ENCODE data around the gene CYP2W1.
"Not testable (repeated sequence)": the region's sequence is repeated elsewhere in the genome, so short reads cannot be mapped to it uniquely, and the experiment has no call there.

Gene CYP2W1, protein sequence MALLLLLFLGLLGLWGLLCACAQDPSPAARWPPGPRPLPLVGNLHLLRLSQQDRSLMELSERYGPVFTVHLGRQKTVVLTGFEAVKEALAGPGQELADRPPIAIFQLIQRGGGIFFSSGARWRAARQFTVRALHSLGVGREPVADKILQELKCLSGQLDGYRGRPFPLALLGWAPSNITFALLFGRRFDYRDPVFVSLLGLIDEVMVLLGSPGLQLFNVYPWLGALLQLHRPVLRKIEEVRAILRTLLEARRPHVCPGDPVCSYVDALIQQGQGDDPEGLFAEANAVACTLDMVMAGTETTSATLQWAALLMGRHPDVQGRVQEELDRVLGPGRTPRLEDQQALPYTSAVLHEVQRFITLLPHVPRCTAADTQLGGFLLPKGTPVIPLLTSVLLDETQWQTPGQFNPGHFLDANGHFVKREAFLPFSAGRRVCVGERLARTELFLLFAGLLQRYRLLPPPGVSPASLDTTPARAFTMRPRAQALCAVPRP

DNA sequence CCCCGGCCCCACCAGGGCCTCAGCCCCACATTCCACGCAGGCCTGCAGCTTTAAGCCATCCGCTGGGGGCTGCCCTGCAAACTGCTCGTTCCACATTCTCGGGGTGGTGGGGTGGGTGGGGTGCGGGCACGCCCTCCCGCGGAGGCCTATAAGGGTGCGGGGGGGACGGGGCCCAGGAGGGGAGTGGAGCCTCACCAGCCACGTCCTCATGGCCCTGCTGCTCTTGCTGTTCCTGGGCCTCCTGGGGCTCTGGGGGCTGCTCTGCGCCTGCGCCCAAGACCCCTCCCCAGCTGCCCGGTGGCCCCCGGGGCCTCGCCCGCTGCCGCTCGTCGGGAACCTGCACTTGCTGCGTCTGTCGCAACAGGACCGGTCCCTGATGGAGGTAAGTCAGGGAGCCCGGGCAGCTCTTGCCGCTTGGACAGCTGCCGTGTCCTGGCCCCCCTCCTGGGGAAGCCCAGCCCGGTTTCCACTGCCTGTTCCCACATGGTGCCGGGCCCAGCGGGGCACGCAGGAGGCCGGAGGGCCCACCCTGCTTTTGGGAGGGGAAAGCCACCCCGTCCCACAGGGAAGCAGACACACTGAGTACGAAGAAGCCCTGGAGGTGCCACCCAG lies at the start of gene CYP2W1:
CYP2W1 (plus strand) TSS at position 178 of the 612 bp plus-strand sequence; CDS start at position 209, 31 bp downstream.
- no peak for DNase-seq (ENCODE audit: low spot score)

DNA sequence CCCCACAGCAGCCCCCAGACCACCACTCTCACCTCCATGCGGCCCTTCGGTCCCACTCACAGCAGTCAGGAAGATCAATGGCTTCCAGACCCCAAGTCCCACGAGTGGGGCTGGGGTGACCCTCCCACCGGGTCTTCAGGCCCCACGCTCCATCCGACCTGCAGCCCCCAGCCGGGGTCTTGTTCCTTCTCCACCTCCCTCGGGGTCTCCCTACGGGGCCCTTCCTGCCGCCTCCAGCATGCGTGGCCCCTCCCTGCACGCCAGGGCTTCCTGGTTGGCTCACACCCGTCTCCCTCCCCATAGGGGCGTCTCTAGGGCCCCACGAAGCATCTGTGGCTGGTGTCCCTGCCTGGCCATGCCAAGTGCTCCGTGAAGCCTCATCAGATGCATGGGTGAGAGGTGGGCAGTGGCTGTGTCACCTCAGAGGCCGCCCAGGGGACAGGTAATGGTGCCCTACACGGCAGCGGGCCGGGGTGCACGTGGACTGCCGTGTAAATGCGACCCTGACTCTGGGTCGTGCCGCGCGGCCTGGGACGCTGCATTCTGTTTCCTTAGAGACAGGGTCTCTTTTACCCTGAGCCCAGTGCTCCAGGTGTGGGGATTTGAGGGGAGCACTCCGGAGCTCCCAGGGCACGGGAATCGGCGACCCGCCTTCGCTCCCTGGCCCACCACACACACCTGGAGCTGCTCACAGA lies 48.4 kb upstream of the CYP2W1 start:
- no peak for DNase-seq (ENCODE audit: low spot score)

DNA sequence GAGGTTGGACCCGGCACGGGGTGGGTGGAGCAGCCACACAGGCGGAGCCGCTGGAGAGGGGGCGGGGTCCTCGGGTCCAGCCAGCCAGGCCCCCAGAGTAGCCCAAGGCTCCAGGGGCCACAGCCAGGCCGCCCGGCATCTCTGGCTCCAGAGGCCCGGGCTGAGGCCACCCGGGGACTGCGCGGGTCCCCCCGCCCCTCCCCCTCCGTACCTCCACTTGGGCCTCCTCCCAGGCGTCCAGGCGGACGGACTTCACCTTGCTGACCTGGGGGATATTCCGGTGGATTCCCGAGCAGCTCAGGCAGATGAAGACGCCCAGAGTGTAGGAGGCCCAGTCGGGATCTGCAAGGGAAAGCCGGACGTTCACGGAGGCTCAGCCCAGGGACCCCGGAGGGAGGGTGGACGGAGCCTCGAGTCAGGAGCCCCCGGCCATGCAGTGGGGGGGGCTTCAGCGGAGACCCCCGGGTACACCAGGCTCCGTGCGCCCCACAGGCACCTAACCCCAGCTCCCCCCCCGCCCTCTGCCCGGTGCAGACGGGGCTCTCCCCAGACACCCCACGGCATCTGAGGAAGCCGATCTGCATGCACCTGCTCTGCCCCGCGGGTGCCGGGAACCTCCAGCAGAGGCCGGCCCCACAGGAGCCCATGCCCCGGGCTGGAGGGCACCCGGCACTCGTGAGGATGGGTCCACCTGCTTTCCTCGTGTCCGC lies 47.7 kb upstream of the CYP2W1 start:
- DNase-seq (ENCODE audit: low spot score), result no peak

DNA sequence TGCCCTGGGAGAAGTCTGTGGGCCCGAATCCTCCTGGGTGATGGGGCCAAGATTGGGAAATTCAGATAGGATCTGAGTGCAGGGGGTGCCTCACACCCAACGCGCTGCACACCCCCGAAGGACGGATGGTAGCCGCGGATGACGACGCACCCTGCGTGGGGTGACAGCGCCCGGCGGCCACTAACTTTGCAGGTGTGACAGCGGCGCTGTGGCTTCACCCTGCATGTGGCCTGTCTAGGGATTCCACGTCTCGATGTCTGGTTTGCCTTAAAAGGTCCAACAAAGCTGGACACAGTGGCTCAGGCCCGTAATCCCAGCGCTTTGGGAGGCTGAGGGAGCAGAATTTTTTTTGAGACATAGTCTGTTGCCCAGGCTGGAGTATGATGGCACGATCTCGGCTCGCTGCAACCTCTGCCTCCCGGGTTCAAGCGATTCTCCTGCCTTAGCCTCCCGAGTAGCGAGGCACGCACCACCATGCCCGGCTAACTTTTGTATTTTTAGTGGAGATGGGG lies 47.1 kb upstream of the CYP2W1 start:
- no peak for DNase-seq (ENCODE audit: low spot score)

DNA sequence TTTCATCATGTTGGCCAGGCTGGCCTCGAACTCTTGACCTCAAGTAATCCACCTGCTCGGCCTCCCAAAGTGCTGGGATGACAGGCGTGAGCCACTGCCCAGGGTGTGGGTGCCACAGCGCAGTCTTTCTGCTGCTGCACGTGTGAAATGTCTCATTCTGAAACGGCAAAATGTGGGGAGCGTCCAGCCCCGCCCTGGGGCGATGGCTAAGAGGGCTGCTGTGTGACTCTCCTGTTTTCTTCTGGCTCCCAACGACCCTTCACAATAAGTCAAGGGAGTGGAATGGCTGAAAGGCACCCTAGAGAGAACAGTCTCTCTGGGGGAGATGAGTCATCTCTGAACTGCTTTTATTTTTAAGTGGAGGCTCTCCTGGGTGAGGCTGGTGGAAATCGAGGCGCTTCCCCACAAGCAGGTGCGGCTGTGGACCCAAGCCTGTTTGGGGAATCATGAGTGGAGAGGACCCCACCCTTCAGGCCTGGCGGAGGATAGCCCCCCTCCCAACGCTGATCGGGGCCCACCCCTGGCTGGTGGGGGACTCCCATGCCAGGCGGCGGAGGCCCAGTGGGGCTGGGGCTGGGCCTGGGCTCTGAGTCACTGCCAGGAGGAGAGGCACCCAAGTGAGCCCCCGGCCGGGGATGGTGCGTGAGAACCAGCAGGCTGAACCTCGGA lies 46.5 kb upstream of the CYP2W1 start:
- no peak for DNase-seq (ENCODE audit: low spot score)

DNA sequence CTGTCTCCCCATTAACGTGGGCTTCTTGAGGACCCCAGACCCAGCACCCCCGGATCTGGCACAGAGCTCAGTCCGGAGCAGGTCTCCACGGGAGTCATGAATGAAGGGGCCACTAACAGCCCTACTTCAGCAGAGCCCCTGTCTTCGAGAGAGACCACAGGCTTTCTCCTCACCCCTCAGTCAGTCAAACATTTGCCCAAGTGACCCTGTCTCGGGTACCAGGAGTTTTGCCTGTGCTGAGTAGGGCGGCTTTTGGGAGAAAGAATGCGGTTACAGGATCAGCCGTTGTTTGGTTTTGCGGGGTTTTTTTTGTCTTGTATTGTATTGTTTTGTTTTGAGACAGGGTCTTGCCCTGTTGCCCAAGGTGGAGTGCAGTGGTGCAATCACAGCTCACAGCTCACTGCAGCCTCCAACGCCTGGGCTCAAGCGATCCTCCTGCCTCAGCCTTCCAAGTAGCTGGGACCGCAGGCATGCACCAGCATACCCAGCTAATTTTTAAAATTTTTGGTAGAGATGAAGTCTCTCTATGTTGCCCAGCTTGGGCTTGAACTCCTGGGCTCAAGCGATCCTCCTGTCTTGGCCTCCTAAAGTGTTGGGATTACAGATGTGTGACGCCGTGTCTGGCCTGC lies 45.0 kb upstream of the CYP2W1 start:
- DNase-seq (ENCODE audit: low spot score), result no peak

DNA sequence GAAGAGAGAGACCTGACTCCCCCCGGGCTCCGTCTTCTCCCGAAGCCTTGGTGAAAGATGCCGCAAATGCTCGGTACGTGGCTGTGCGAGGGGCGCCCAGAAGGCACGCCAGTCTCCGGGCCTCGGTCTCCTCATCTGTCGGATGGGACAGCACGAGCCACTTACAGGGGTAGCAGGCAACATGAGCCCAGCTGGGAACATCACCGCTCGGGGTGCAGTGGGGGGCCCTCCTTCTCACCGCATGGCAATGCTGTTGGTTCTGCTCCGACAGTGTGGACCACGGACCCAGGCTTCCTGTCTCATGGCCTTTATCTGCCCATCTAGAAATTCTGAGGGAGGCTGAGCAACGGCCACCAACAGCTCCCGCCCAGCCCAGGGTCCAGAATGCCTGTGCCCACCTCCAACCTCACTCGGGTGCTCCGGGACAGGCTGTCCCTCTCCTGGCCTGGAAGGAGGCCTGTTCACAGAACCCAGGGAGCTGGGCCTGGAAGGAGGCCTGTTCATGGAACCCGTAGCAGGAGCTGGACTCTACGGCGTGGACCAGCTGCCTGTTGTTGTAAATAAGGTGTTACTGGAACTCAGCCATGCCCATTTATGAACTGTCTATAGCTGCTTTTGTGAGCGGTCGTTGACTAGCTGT lies 44.3 kb upstream of the CYP2W1 start:
- DNase-seq (ENCODE audit: low spot score), result no peak

DNA sequence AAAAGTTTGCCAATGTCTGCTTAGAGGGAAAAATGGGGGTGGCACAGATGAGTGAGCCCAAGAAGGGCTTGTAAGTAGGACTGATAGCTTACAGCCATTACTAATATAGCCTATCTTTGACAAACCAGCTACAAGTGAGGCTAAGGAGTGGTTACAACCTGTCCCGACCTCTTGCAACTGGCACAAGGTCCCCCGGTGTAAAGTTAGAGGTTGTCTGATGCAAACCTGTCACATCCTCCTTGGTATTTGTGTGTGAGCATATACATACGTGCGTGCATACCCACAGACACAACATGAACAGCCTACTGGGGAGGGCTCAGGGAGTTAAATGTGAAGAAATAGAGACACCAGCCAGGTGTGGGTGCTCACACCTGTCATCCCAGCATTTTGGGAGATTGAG lies 43.1 kb upstream of the CYP2W1 start:
- DNase-seq (ENCODE audit: low spot score), result no peak

DNA sequence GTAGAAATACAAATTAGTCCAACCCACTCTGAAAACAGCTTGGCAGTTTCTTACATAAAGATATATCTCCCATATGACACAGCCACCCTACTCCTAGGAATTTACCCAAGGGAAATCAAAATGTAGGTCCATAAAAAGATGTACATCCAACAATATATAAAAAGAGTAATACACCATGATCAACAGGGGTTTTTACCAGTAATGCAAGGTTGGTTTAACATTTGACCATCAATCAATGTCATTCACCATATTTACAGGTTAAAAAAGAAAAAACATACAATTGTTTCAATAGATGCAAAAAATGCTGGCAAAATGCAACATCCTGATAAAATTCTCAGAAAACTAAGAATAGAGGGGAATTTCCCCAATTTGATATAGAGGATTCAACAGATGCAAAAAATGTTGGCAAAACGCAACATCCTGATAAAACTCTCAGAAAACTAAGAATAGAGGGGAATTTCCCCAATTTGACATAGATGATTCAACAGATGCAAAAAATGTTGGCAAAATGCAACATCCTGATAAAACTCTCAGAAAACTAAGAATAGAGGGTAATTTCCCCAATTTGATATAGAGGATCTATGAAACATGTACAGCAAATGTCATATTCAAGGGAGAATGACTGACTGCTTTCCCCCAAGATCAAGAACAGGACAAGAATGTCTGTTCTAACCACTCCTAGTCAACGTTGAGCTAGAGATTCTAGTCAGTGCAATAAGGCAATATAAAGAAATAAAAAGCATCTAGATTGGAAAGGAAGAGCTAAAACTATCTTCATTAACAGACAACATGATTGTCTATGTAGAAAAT lies 42.2 kb upstream of the CYP2W1 start:
- no peak for DNase-seq (ENCODE audit: low spot score)

DNA sequence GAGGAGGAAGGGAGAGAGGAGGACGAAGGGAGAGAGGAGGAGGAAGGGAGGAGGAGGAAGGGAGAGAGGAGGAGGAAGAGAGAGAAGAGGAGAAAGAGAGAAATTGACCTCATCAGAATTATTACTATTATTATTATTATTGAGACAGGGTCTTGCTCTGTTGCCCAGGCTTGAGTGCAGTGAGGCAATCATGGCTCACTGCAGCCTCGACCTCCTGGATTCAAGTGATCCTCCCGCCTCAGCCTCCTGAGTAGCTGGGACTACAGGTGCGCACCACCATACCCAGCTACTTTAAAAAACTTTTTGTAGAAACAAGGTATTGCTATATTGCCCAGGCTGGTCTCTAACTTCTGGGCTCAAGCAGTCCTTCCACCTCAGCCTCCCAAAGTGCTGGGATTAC lies 39.2 kb upstream of the CYP2W1 start:
- DNase-seq (ENCODE audit: low spot score), result not testable (repeated sequence)

DNA sequence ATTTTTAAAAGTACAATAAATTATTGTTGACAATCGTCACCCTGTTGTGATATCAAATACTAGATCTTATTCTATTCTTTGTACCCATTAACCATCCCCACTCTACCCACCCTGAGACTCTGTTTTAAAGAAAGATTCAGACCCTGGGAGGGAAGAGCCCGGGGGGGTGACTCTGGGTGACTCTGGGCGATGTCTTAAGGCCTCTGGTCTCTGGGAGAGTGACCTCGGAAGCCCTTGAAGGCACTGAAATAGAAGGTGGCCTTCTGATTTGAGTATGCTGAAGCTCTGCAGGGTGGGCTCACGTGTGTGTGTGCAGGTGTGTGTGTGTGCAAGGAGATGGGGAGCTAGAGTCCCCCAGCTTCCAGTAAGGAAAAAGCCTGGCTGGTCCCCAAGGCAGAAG lies 38.2 kb upstream of the CYP2W1 start:
- no peak for DNase-seq (ENCODE audit: low spot score)

DNA sequence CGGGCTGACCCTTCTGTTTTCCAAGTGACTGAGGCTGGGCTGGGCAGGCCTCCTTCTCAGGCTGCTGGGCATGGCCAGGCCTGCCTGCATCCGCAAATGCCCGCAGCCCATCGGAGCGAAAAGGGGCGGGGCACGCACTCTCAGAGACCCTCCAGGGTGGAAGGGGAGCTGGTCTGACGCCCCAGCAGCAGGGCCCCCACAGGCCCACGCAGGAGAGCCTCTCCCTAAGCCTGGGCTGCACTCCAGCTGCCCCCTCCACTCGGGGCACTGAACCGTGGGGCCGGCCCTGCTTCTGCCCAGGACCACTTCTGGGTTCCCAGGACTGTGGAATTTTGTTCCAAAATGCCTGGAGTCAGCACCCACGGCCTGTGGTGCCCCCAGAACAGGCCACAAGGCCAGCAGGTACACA lies 37.8 kb upstream of the CYP2W1 start:
- no peak for DNase-seq (ENCODE audit: low spot score)

DNA sequence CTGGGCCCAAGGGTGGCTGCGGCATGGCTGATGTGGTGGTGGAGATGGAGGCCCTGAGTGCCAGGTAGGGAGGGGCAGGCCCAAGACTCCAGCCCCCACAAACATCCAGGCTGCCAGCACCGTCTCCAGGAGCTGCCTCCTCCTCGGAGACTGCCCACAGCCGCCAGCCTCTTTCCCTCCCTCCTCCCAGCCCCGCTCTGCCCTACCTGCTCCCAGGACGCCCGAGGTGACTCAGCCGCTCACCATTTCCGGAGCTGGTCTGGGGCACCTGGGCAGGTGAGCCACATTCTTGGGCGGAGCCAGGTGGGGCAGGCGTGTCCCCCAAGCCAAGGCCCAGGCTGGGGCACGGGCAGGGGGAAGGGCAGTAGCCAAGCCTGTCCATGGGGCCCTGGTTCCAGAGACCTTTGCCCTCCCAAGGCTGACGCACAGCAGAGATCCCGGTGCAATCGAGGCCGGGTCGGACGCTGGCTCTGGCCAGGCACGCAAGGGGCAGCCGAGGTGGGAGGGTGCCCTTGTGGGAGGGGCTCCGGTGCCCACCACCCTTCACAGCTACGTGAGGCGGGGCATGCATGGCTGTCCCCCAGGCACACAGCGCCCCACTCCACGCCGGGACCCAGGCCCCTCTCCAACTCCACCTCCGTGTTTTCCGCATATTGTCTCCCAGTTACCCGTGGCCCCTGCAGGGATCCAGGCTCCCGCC lies 37.3 kb upstream of the CYP2W1 start:
- DNase-seq (ENCODE audit: low spot score), result no peak

DNA sequence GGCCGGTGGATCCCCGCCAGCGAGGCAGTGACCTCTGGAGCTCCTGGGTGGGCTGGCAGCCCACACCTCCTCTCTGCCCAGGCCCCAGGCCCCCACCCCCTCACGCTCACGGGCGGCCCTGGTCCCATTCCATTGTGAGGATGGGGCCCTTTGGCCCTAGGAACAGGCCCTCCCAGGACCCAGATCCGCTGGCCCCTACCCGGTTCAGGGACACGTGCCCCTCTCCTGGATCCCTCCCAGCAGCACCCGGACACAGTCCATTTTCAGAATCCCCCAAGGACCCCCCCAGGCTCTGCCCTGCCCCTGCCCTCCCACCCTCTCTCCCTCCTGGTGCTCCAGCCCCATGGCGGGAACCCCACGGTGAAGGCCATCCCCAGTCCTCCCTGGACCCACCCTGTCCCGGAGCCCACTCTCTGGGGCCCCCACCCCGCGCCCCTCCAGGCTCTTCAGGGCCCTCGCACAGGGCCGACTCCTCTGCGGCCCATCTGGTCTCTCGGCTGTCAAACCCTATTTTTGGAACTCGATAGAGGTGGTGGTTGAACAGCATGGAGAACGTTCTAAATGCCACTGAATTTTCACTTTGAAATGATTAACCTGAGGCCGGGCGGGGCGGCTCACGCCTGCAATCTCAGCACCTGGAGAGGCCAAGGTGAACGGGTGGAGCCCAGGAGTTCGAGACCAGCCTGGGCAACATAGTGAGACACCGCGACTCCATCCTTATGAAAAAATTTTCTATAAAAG lies 36.6 kb upstream of the CYP2W1 start:
- DNase-seq (ENCODE audit: low spot score), result no peak

DNA sequence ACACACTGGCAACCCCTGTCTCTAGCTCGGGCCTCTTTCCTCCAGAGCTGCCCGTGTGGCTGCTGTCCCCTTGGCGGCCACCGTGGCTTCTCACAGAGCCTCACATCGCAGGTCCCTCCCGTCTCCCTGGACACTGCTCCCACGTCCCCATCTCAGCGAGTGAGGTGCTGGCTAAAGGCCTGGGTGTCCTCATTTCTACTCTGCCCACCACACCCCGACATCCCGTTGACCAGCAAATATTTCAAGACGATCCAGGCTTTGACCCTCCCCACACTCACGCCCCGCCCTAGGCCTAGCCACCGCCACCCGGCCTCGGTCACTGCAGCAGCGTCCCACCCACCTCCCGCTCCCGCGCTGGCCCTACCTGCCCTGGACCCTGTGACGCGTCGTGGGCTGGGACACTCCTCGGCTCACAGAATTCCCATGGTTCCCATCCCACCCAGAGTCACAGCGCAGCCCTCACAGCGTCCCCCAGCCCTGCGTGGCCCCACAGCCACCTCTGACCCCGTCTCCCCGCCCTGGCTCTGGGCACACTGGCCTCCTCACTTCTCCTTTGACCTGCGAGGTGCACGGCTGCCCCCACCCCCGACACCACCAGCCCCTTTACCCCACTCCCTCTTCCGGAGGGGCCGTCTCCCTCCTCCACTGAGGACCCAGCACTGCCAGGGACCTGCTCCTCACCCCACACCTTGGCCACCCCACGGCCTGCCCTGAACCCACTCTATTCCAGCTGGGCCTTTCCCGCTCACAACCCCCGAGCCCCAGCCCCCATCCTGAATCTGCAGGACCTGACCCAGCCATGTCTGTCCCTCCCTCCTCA lies 35.4 kb upstream of the CYP2W1 start:
- DNase-seq (ENCODE audit: low spot score), result no peak

DNA sequence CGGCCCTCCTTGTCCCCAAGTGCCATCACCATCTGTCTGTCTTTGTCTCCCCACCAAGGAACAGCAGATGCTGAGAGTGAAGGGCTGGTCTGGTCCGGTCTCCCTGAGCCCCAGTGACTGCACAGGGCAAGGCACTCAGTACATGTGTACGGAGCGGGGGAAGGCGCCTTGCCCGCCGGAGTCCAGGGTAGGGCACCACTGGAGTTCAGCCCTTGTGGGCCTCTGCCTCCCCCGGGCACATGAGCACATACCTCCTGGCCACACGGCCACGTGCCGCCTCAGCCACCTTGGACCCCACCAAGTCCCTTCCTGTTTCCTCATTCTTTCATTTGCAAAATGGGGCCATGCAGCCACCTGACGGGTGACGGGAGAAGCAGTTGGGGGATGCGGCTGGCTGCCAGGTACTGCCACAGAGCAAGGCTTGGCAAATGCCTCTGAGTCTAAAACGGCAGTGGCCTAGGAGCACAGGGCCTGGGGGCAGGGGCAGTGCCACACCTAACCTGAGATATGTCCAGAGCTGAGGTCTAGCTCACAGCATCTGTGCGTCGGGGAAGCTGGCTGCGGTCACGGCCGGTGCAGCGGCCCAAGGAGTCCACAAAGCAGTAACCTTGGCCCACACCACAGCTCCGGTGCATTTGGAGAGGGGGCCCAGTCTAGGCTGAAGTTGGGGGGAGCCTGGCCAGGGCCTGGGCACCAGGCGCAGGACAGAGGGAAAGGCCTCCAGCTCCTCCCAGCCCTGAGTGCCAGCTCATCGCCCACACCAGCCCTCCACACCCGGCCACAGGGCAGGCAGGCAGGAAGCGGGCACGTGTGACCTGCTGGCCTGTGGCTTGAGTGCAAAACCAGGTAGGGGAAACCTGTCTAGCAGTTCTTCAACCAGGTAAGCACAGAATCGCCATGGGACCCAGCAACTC lies 33.7 kb upstream of the CYP2W1 start:
- no peak for DNase-seq (ENCODE audit: low spot score)
